ENCODE results near the gene CSNK2B. TPM values are rescaled to one million over a fixed set of nuclear protein-coding genes. Genes with fewer than 3 reads are reported as not detected.

The CSNK2B gene
- polyA plus RNA-seq, 2 of the 4 experiments (the other 2 are of a cell fraction): 41.8 to 141 TPM

DNA sequence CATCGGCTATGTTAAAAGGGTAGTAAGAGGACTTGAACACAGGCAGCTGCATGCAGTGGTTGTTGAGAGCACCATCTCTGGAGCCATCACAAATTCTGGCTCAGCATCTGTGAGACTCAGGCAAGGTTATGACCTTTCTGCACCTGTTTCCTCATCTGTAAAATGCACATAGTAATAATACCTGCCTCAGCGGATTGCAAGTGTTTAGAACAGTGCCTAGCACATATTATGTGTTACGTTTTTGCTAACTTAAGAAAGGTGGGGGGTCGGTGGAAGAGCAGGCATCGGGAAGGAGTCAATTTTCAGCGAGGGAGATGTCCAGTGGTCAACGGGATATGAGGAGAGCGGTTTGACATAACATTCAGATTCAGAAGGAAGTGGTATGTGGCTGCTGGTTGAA is 12.1 kb downstream of the CSNK2B start:
- Histone ChIP-seq H3K27ac (no peak overlapping the region), H3K4me1 (peaks cover 8% of the 10 kb centered on the region; the same call in 1 of the 3 replicates), H3K4me3 (no peak overlapping the region), H3K4me2 (no peak overlapping the region), H3K9me3 (no peaks in the 10 kb centered on the region)
- WGBS (ENCODE audit: missing lambda C conversion rate): 66% methylated on average over 8 of the region's 8 CpGs
- FAIRE-seq (no peak), ATAC-seq (no peak), DNase-seq (ENCODE audit: low read depth in 1 of 2, low spot score in 1 of 2) (no peak)
- CTCF ChIA-PET: interaction anchor here (1.1 kb wide), 2 partner anchors 52 to 91 kb away, joined by 3 read pairs; partner anchors contain the start of gene DDAH2
- POLR2A ChIA-PET: interaction anchor here (1.0 kb wide), 1 partner anchor 149 kb away, joined by 5 read pairs; the partner anchor contains the start of gene HSPA1B
- no peak for TF ChIP-seq ZSCAN20 (CRISPR knock-in tag; IDR thresholded peaks at IDR 0.05)
- TF ChIP-seq GATA3 (IDR thresholded peaks at IDR 0.05; ENCODE audit: borderline replicate concordance): no peak
- no peak for TF ChIP-seq SREBF2 (IDR thresholded peaks at IDR 0.05)
- TF ChIP-seq ESRRA (IDR thresholded peaks at IDR 0.05; ENCODE audit: borderline replicate concordance, low read length): no peak
- no peak for TF ChIP-seq RFX5 (IDR thresholded peaks at IDR 0.05)
- TF ChIP-seq RAD21 (conservative IDR thresholded peaks at IDR 0.05 in 1 of 2, IDR thresholded peaks at IDR 0.05 in 1 of 2): no peak
- TF ChIP-seq, protein P1, sequence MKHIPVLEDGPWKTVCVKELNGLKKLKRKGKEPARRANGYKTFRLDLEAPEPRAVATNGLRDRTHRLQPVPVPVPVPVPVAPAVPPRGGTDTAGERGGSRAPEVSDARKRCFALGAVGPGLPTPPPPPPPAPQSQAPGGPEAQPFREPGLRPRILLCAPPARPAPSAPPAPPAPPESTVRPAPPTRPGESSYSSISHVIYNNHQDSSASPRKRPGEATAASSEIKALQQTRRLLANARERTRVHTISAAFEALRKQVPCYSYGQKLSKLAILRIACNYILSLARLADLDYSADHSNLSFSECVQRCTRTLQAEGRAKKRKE (CRISPR knock-in tag; IDR thresholded peaks at IDR 0.05; ENCODE audit: low read depth): no peak
- TF ChIP-seq NR3C1 (IDR thresholded peaks at IDR 0.05): no peak

DNA sequence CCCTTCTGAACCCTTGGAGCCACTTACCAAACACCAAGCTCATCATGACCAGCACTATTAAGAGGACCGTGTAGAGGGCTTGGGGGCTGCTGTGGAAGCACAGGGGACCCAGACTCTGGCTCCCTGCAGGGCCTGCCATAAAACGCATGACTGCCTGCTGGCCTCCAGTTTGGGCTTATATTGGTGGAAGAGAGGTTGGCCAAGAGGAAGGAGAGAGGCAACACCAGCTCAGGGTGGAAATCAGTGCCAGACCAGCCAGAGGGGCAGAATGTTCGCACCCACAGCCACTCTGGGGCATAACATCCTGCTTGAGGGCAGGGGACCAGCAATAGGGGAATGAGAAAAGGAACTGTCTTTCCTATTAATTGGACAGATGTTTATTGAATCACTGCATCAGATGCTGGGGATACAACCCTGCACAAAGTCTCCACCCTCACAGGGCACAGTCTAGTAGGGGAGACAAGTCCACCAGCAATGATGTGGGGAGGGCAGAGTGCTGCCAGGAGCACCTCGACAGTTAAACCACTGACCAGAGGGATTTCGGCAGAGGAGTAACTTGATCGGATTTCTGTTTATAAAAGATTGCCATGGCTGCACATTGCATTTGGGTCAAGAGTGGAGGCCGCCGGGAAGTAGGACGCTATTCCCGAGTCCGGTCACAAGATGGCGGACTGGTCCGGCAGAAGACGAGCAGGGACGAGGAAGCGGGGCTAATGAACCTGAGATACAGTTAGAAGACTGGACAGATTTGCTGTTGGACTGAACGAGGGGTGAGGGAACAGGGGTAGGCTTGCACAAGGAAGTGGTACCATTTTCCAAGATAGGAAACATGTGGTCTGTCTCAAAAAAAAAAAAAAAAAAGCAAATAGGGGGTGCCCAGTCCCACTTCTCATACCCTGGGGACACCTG is 14.6 kb downstream of the CSNK2B start, which contains the start of gene LY6G5C:
TSS of gene LY6G5C (minus strand) at position 842 of the 909 bp plus-strand sequence. CDS start at position 148, 694 bp downstream.
- WGBS (ENCODE audit: missing lambda C conversion rate): 12% methylated on average over 17 of the region's 17 CpGs
- Histone ChIP-seq H3K9me3 (no peaks in the 10 kb centered on the region), H3K4me3 (peak within 1 kb of the TSS; percentile 22; the same call in 2 of the 3 replicates), H3K4me1 (peaks cover 8% of the 10 kb centered on the region; the same call in 1 of the 3 replicates), H3K27ac (peak within 1 kb of the TSS in 1 of 2 experiments; percentile 78; a peak in 3 of 6 replicates), H3K4me2 (peak within 1 kb of the TSS; percentile 59)
- no peak for FAIRE-seq
- DNase-seq (ENCODE audit: low read depth in 1 of 2, low spot score in 1 of 2): peak; percentile 67 to 83
- ATAC-seq: peak; percentile 82 to 90
- no peak for TF ChIP-seq TFCP2L1 (CRISPR knock-in tag; IDR thresholded peaks at IDR 0.05)
- no peak for TF ChIP-seq FOSB (CRISPR knock-in tag; IDR thresholded peaks at IDR 0.05)
- TF ChIP-seq, protein P2, sequence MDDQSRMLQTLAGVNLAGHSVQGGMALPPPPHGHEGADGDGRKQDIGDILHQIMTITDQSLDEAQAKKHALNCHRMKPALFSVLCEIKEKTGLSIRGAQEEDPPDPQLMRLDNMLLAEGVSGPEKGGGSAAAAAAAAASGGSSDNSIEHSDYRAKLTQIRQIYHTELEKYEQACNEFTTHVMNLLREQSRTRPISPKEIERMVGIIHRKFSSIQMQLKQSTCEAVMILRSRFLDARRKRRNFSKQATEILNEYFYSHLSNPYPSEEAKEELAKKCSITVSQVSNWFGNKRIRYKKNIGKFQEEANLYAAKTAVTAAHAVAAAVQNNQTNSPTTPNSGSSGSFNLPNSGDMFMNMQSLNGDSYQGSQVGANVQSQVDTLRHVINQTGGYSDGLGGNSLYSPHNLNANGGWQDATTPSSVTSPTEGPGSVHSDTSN (IDR thresholded peaks at IDR 0.05): no peak
- TF ChIP-seq, protein P3, sequence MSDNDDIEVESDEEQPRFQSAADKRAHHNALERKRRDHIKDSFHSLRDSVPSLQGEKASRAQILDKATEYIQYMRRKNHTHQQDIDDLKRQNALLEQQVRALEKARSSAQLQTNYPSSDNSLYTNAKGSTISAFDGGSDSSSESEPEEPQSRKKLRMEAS (IDR thresholded peaks at IDR 0.05): no peak
- TF ChIP-seq JUN (IDR thresholded peaks at IDR 0.05): no peak
- TF ChIP-seq POLR2A (IDR thresholded peaks at IDR 0.05; ENCODE audit: low read length): no peak
- no peak for TF ChIP-seq HEYL (CRISPR knock-in tag; IDR thresholded peaks at IDR 0.05)
- TF ChIP-seq, protein P4, sequence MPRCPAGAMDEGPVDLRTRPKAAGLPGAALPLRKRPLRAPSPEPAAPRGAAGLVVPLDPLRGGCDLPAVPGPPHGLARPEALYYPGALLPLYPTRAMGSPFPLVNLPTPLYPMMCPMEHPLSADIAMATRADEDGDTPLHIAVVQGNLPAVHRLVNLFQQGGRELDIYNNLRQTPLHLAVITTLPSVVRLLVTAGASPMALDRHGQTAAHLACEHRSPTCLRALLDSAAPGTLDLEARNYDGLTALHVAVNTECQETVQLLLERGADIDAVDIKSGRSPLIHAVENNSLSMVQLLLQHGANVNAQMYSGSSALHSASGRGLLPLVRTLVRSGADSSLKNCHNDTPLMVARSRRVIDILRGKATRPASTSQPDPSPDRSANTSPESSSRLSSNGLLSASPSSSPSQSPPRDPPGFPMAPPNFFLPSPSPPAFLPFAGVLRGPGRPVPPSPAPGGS (IDR thresholded peaks at IDR 0.05): no peak
- no peak for TF ChIP-seq RNF2 (IDR thresholded peaks at IDR 0.05; ENCODE audit: borderline replicate concordance, low read depth)
- no peak for TF ChIP-seq GATA3 (IDR thresholded peaks at IDR 0.05; ENCODE audit: borderline replicate concordance)
- no peak for TF ChIP-seq ZNF302 (CRISPR knock-in tag; IDR thresholded peaks at IDR 0.05)
- no peak for TF ChIP-seq RCOR1 (IDR thresholded peaks at IDR 0.05; ENCODE audit: low read depth, low read length)
- TF ChIP-seq POLR2AphosphoS2 (conservative IDR thresholded peaks at IDR 0.05; ENCODE audit: low read length): no peak
- TF ChIP-seq SMC3 (IDR thresholded peaks at IDR 0.05): peak; percentile 66
- TF ChIP-seq, protein P5, sequence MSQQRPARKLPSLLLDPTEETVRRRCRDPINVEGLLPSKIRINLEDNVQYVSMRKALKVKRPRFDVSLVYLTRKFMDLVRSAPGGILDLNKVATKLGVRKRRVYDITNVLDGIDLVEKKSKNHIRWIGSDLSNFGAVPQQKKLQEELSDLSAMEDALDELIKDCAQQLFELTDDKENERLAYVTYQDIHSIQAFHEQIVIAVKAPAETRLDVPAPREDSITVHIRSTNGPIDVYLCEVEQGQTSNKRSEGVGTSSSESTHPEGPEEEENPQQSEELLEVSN (IDR thresholded peaks at IDR 0.05; ENCODE audit: borderline replicate concordance, low read depth): no peak
- TF ChIP-seq RAD21 (conservative IDR thresholded peaks at IDR 0.05 in 1 of 2, IDR thresholded peaks at IDR 0.05 in 1 of 2): peak; percentile 80 to 90
- TF ChIP-seq ZFP36 (IDR thresholded peaks at IDR 0.05; ENCODE audit: borderline replicate concordance, partially characterized antibody): no peak
- no peak for TF ChIP-seq KDM5A (IDR thresholded peaks at IDR 0.05)
- TF ChIP-seq MYC (IDR thresholded peaks at IDR 0.05; ENCODE audit: borderline replicate concordance, low read length): no peak
- TF ChIP-seq, protein P6, sequence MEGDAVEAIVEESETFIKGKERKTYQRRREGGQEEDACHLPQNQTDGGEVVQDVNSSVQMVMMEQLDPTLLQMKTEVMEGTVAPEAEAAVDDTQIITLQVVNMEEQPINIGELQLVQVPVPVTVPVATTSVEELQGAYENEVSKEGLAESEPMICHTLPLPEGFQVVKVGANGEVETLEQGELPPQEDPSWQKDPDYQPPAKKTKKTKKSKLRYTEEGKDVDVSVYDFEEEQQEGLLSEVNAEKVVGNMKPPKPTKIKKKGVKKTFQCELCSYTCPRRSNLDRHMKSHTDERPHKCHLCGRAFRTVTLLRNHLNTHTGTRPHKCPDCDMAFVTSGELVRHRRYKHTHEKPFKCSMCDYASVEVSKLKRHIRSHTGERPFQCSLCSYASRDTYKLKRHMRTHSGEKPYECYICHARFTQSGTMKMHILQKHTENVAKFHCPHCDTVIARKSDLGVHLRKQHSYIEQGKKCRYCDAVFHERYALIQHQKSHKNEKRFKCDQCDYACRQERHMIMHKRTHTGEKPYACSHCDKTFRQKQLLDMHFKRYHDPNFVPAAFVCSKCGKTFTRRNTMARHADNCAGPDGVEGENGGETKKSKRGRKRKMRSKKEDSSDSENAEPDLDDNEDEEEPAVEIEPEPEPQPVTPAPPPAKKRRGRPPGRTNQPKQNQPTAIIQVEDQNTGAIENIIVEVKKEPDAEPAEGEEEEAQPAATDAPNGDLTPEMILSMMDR (IDR thresholded peaks at IDR 0.05): peak; percentile 70
- TF ChIP-seq, protein P7, sequence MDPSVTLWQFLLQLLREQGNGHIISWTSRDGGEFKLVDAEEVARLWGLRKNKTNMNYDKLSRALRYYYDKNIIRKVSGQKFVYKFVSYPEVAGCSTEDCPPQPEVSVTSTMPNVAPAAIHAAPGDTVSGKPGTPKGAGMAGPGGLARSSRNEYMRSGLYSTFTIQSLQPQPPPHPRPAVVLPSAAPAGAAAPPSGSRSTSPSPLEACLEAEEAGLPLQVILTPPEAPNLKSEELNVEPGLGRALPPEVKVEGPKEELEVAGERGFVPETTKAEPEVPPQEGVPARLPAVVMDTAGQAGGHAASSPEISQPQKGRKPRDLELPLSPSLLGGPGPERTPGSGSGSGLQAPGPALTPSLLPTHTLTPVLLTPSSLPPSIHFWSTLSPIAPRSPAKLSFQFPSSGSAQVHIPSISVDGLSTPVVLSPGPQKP (IDR thresholded peaks at IDR 0.05; ENCODE audit: low read depth, low read length): no peak
- CTCF ChIA-PET: interaction anchor here (0.6 to 4.7 kb wide), 23 partner anchors 9 to 1373 kb away, joined by 3 to 26 read pairs (median 4); partner anchors contain the start of genes DDAH2, SKIC2 and VARS1
- POLR2A ChIA-PET: interaction anchor here (0.7 to 1.0 kb wide), 2 partner anchors 134 to 150 kb away, joined by 3 to 7 read pairs; partner anchors contain the start of genes HSPA1A and HSPA1L
